Body of pancreas (tissue), 4 donors: Measurements from ENCODE around the gene PHOX2A. TPM values are rescaled to one million over a fixed set of nuclear protein-coding genes. Genes with fewer than 3 reads are reported as not detected.
"Not testable (repeated sequence)": the region's sequence is repeated elsewhere in the genome, so short reads cannot be mapped to it uniquely, and the experiment has no call there.

Experiments
- ATAC-seq: fragments of 150-250 bp; one replicate; pipeline ENCODE4 v1.9.1; 2016
- DNase-seq, 4 donors: peaks; one replicate each; pipeline ENCODE4 v3.0.0-alpha.2; 2019
- H3K27ac ChIP-seq, 4 donors: fragments of 200-600 bp; sonication (generic); 1 replicate in 3 of 4; 2 replicates in 1 of 4; pipeline versions ENCODE4 v1.5.1 to v1.6.1; 2016 to 2019; ENCODE audit warnings: mild to moderate bottlenecking in 1 of 4, mixed read lengths in 1 of 4, moderate library complexity in 1 of 4
- H3K27me3 ChIP-seq, 2 donors: fragments of 200-600 bp; sonication (generic); one replicate each; pipeline ENCODE4 v1.6.0; 2016; ENCODE audit warnings: mild to moderate bottlenecking in 1 of 2
- H3K36me3 ChIP-seq, 2 donors: fragments of 200-600 bp; sonication (generic); replicated peaks in 1 of 2; 2 replicates each; pipeline ENCODE4 v1.5.1; 2016; ENCODE audit warnings: low read depth in 2 of 2; ENCODE audit not compliant: insufficient read depth in 1 of 2
- H3K4me1 ChIP-seq: fragments of 200-600 bp; sonication (generic); one replicate; pipeline ENCODE4 v1.6.0; 2016
- H3K4me3 ChIP-seq, 2 donors: fragments of 200-600 bp; sonication (generic); 1 replicate in 1 of 2; 2 replicates in 1 of 2; pipeline ENCODE4 v1.5.1; 2016 to 2019
- H3K9me3 ChIP-seq, 3 donors: fragments of 200-600 bp; sonication (generic); 1 replicate in 2 of 3; 2 replicates in 1 of 3; pipeline ENCODE4 v1.5.1; 2016
- POLR2A ChIP-seq, 3 donors: fragments of 450-650 bp; IDR thresholded peaks; one replicate each; pipeline ENCODE4 v1.6.1; 2016; ENCODE audit warnings: antibody characterized with exemption in 3 of 3, mild to moderate bottlenecking in 2 of 3
- WGBS, 2 donors: methylation state at CpG; one replicate each; pipeline ENCODE4 v1.1.5; 2017; 5-methylcytosine and 5-hydroxymethylcytosine counted together
- intact Hi-C: fragments of 100-400 bp; cut with DNase I; formaldehyde crosslinking; loops from one replicate; pipeline ENCODE4 v1.15.1; 2023
- total RNA-seq, 2 donors: library from RNA; depleted of rRNA; stranded (reverse); fragments of >200 nt; gene quantifications; one replicate each; pipeline ENCODE4 v1.1.0, GENCODE V29; 2016
- TF ChIP-seq, protein P1 (sequence below), 7 experiments: fragments of 450-650 bp in 4 of 7; fragments of 200-600 bp in 3 of 7; sonication (generic) in 3 of 7; IDR thresholded peaks; one replicate each; pipeline ENCODE4 v1.5.1; 2016 to 2019; ENCODE audit warnings: antibody characterized with exemption in 7 of 7

Gene PHOX2A
- total RNA-seq, 2 donors from 2014 or later: not detected

DNA sequence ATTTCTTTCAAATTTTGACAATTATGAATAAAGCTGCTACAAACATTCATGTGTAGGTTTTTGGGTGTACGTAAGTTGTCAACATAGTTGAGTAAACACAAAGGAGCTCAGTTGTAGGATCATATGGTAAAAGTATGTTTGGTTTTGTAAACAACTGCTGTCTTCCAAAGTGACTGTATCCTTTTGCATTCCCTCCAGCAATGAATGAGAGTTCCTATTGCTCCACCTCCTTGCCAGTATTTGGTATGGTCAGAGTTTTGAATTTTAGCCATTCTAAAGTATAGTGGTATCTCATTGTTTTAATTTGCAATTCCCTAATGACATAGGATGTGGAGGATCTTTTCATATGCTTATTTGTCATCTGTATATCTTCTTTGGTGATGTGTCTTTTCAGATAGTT is 28.0 kb upstream of the PHOX2A start:
- DNase-seq (no peak), ATAC-seq (no peak)
- H3K4me3 ChIP-seq: no peak overlapping the region
- H3K4me1 ChIP-seq: no peaks in the 10 kb centered on the region
- H3K9me3 ChIP-seq: no peaks in the 10 kb centered on the region
- no peak overlapping the region for H3K27ac ChIP-seq
- no peaks in the 10 kb centered on the region for H3K36me3 ChIP-seq
- intact Hi-C loops: no loop called here
- 56 to 57% methylated on average over 1 of the region's 1 CpG for WGBS, 2 donors
- H3K27me3 ChIP-seq: no peaks in the 10 kb centered on the region
- TF ChIP-seq, protein P1, sequence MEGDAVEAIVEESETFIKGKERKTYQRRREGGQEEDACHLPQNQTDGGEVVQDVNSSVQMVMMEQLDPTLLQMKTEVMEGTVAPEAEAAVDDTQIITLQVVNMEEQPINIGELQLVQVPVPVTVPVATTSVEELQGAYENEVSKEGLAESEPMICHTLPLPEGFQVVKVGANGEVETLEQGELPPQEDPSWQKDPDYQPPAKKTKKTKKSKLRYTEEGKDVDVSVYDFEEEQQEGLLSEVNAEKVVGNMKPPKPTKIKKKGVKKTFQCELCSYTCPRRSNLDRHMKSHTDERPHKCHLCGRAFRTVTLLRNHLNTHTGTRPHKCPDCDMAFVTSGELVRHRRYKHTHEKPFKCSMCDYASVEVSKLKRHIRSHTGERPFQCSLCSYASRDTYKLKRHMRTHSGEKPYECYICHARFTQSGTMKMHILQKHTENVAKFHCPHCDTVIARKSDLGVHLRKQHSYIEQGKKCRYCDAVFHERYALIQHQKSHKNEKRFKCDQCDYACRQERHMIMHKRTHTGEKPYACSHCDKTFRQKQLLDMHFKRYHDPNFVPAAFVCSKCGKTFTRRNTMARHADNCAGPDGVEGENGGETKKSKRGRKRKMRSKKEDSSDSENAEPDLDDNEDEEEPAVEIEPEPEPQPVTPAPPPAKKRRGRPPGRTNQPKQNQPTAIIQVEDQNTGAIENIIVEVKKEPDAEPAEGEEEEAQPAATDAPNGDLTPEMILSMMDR (IDR thresholded peaks at IDR 0.05): no peak
- no peak for TF ChIP-seq POLR2A (IDR thresholded peaks at IDR 0.05)

DNA sequence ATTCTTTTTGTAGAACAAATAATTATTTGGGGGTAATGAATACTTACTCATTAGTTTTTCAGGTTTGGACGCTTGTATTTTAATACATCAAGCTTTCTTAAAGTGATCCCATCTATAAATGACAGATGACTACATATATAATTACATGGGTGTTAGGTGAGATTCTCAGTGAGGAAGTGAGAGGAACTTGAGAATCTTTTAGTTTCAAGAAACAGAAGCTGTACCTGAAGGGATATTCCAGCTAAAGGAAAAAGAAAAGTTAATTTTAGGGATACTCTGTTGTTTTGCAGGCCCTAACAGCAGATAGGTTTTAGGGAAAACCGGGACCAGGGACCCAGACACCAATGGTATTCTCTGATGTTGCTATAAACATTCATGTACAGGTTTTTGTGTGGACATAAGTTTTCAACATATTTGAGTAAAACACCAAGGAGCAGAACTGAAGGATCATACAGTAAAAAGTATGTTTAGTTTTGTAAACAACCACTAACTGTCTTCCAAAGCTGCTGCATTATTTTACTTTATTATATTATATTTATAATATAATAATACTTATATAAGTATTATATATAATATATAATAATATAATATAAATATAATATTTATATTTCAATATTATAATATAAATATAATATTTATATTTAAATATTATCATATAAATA is 24.1 kb upstream of the PHOX2A start:
- no peaks in the 10 kb centered on the region for H3K9me3 ChIP-seq
- TF ChIP-seq POLR2A (IDR thresholded peaks at IDR 0.05): no peak
- TF ChIP-seq, protein P1 (IDR thresholded peaks at IDR 0.05): no peak
- ATAC-seq (no peak), DNase-seq (no peak)
- intact Hi-C loops: no loop called here
- no peak overlapping the region for H3K27ac ChIP-seq
- H3K4me3 ChIP-seq: no peak overlapping the region
- WGBS, 2 donors: 69 to 77% methylated on average over 2 of the region's 2 CpGs
- H3K27me3 ChIP-seq: no peaks in the 10 kb centered on the region
- no peaks in the 10 kb centered on the region for H3K4me1 ChIP-seq
- H3K36me3 ChIP-seq: no peaks in the 10 kb centered on the region

DNA sequence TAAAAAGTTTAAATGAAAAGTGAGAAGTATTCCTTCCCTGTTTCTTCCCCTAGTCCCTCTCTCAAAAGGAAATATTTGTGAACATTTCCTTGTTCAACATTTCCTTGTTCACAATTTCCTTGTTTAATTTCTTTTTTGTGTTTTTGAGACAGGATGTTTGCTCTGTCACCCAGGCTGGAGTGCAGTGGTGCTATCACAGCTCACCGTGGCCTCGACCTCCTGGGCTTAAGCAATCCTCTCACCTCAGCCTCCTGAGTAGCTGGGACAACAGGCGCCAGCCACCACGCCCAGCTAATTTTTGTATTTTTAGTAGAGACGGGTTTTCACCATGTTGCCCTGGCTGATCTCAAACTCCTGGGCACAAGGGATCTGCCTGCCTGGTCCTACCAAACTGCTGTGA is 23.0 kb upstream of the PHOX2A start:
- 77 to 81% methylated on average over 5 of the region's 5 CpGs for WGBS, 2 donors
- H3K9me3 ChIP-seq, ATAC-seq, H3K36me3 ChIP-seq, H3K4me3 ChIP-seq, H3K4me1 ChIP-seq, H3K27me3 ChIP-seq, intact Hi-C loops, H3K27ac ChIP-seq, DNase-seq: not testable (repeated sequence)

DNA sequence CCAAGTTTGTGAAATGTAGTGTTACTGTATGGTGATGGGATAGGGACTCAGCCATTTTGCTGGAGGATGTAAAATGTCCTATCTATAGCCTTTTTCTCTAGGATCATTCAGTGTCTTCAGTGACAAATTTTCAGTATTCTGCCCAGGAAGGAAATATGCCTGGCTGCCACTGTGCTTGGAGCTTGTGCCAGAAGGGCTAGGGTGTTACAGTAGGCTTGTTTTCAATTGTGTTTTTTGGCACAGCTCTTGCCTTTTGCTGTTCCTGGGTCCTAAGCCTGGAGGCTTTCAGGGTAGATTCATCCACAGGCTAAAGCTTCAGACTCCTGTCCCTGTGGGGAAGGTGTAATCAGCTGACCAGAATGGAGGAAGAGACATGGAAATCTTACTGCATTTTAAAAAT is 22.0 kb upstream of the PHOX2A start:
- H3K27me3 ChIP-seq: no peaks in the 10 kb centered on the region
- intact Hi-C loops: no loop called here
- no peak for TF ChIP-seq POLR2A (IDR thresholded peaks at IDR 0.05)
- TF ChIP-seq, protein P1 (IDR thresholded peaks at IDR 0.05): no peak
- no peaks in the 10 kb centered on the region for H3K36me3 ChIP-seq
- no peaks in the 10 kb centered on the region for H3K4me1 ChIP-seq
- H3K4me3 ChIP-seq: no peak overlapping the region
- H3K27ac ChIP-seq: no peak overlapping the region
- DNase-seq (no peak), ATAC-seq (no peak)
- H3K9me3 ChIP-seq: no peaks in the 10 kb centered on the region

DNA sequence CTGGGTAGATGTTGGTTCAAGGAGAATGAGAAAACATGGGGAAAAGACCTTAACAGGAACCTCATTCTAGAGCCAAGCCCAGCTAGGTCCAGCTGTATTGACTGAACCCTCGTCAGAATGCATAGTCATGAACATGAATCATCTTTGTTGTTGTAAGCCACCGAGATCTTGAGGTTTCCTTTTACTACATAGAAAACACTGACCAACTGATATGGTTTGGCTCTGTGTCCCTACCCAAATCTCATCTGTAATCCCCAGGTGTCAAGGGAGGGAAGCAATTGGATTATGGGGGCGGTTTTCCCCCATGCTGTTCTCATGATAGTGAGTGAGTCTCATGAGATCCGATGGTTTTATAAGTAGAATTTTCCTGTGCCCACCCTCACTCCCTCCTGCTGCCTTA is 19.4 kb upstream of the PHOX2A start:
- DNase-seq (no peak), ATAC-seq (no peak)
- no peaks in the 10 kb centered on the region for H3K9me3 ChIP-seq
- no peak overlapping the region for H3K27ac ChIP-seq
- intact Hi-C loops: no loop called here
- H3K36me3 ChIP-seq: no peaks in the 10 kb centered on the region
- H3K4me1 ChIP-seq: no peaks in the 10 kb centered on the region
- no peak for TF ChIP-seq POLR2A (IDR thresholded peaks at IDR 0.05)
- H3K27me3 ChIP-seq: no peaks in the 10 kb centered on the region
- H3K4me3 ChIP-seq: no peak overlapping the region
- 63 to 64% methylated on average over 4 of the region's 4 CpGs for WGBS, 2 donors

DNA sequence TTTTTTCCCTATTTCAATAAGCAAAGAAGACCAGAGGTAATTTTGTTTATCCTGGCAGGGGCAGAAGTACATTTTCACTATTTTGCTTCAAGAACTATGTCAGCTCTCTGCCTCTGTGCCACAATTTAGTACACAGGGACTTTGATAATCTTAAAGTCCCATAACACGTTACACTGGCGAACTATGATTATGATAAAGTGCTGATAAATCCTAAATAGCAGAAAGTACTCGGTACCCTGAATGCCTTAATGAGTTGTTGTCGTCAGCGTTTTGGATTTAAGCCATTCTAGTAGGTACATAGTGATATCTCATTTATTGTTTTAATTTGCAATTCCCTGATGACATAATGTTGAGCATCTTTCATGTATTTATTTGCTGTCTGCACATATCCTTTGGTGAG is 16.6 kb upstream of the PHOX2A start:
- no peak overlapping the region for H3K4me3 ChIP-seq
- no peak for ATAC-seq
- TF ChIP-seq, protein P1 (IDR thresholded peaks at IDR 0.05): no peak
- TF ChIP-seq POLR2A (IDR thresholded peaks at IDR 0.05): no peak
- intact Hi-C loops: no loop called here
- H3K36me3 ChIP-seq: no peaks in the 10 kb centered on the region
- no peak for DNase-seq
- no peaks in the 10 kb centered on the region for H3K4me1 ChIP-seq
- no peaks in the 10 kb centered on the region for H3K27me3 ChIP-seq
- no peak overlapping the region for H3K27ac ChIP-seq
- WGBS, 2 donors: 41 to 55% methylated on average over 5 of the region's 5 CpGs
- H3K9me3 ChIP-seq: no peaks in the 10 kb centered on the region
